Aorta (tissue), 5 donors: ENCODE data around the gene KLK2. TPM values are rescaled to one million over a fixed set of nuclear protein-coding genes. Genes with fewer than 3 reads are reported as not detected.
A peak's percentile ranks its signal among the peaks of the same experiment; 100 is the strongest.

ENCODE experiments used
- ATAC-seq: fragments of 200-7000 bp; cut with Tn5 transposase; one replicate; pipeline ENCODE4 v1.9.1; 2022; ENCODE audit warnings: moderate library complexity; ENCODE audit not compliant: low FRiP score
- DNase-seq, 2 donors: peaks; one replicate each; pipeline ENCODE4 v3.0.0-alpha.2; 2020
- H3K27ac ChIP-seq, 2 donors: one replicate each; pipeline ENCODE4 v1.5.1; 2013; ENCODE audit warnings: low read length in 2 of 2, mild to moderate bottlenecking in 2 of 2, moderate library complexity in 2 of 2, control low read depth in 1 of 2, inconsistent platforms in 1 of 2, low read depth in 1 of 2
- H3K27me3 ChIP-seq, 2 donors: one replicate each; pipeline ENCODE4 v1.6.1; 2013; ENCODE audit warnings: control low read depth in 1 of 2, low read length in 1 of 2, mild to moderate bottlenecking in 1 of 2, moderate library complexity in 1 of 2; ENCODE audit not compliant: insufficient read depth in 2 of 2, control insufficient read depth in 1 of 2
- H3K36me3 ChIP-seq, 2 donors: one replicate each; pipeline ENCODE4 v1.6.1; 2013; ENCODE audit warnings: control low read depth in 1 of 2, low read length in 1 of 2, mild to moderate bottlenecking in 1 of 2; ENCODE audit not compliant: insufficient read depth in 2 of 2, control insufficient read depth in 1 of 2
- H3K4me1 ChIP-seq, 2 donors: one replicate each; pipeline ENCODE4 v1.6.1; 2013; ENCODE audit warnings: low read length in 2 of 2, control low read depth in 1 of 2, mild to moderate bottlenecking in 1 of 2, moderate library complexity in 1 of 2; ENCODE audit not compliant: insufficient read depth in 2 of 2, control insufficient read depth in 1 of 2
- H3K4me3 ChIP-seq, 2 donors: one replicate each; pipeline ENCODE4 v1.5.1; 2013; ENCODE audit warnings: low read length in 2 of 2, control low read depth in 1 of 2, mild to moderate bottlenecking in 1 of 2
- H3K9me3 ChIP-seq: one replicate; pipeline ENCODE4 v1.6.1; 2013; ENCODE audit warnings: mild to moderate bottlenecking, low read length; ENCODE audit not compliant: control insufficient read depth
- WGBS, 2 donors: extraction: QIAGEN DNeasy Blood & Tissue Kit; methylation state at CpG; one replicate each; pipeline ENCODE4 v1.1.7; 2013; 5-methylcytosine and 5-hydroxymethylcytosine counted together
- intact Hi-C, 2 donors: fragments of 100-400 bp; cut with DNase I; formaldehyde crosslinking; loops; one replicate each; pipeline versions ENCODE4 v1.14.2 to v1.15.0; 2022
- polyA plus RNA-seq, 2 donors: library from polyadenylated mRNA; stranded (reverse); fragments of 200-250 nt; gene quantifications; one replicate each; pipeline ENCODE4 v1.2.3, GENCODE V29; 2013
- total RNA-seq, 2 donors: library from RNA; stranded (reverse); fragmentation: NEBNext Ultra II Directional; extraction: Animal tissue kit (Norgen Biotek cat#: 25700); gene quantifications; one replicate each; pipeline ENCODE4 v1.2.1, GENCODE V29; 2021
- donor health status: healthy with polysubstance abuse.
- donor health status: Bipolar disorder and iron deficiency.
- donor health status: DM: no; HTN: no; CAD: no.
- donor health status: DM: no; HTN: no; CAD: no.
- donor health status: DM: yes; HTN: yes; CAD: no.

Gene KLK2
- total and polyA plus RNA-seq, 4 donors, result not detected

DNA sequence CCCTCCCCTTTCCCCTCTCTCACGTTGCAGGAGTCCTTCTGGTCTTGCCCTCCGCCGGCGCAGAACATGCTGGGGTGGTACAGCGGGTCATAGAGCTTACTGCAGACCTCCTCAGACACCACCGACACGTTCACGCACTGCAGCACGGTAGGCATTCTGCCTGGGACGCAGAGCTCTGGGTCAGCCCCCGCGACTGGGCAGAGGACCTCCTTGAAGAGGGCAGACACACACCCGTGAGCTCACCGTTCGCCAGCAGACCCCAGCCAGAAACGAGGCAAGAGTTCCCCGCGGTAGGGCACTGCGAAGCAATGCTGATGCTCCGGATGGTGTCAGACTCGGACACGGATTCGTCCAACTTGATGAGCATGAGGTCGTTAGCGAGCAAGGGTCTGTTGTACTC lies 35.1 kb downstream of the KLK2 start:
- H3K9me3 ChIP-seq, result no peaks in the 10 kb centered on the region
- H3K27ac ChIP-seq, result no peak overlapping the region
- DNase-seq (no peak), ATAC-seq (peak; percentile 29)
- no peaks in the 10 kb centered on the region for H3K27me3 ChIP-seq
- H3K4me3 ChIP-seq, result no peak overlapping the region
- intact Hi-C loops, result no loop called here
- H3K36me3 ChIP-seq, result no peaks in the 10 kb centered on the region
- WGBS, 2 donors, result 58 to 61% methylated on average over 25 of the region's 25 CpGs
- no peaks in the 10 kb centered on the region for H3K4me1 ChIP-seq

DNA sequence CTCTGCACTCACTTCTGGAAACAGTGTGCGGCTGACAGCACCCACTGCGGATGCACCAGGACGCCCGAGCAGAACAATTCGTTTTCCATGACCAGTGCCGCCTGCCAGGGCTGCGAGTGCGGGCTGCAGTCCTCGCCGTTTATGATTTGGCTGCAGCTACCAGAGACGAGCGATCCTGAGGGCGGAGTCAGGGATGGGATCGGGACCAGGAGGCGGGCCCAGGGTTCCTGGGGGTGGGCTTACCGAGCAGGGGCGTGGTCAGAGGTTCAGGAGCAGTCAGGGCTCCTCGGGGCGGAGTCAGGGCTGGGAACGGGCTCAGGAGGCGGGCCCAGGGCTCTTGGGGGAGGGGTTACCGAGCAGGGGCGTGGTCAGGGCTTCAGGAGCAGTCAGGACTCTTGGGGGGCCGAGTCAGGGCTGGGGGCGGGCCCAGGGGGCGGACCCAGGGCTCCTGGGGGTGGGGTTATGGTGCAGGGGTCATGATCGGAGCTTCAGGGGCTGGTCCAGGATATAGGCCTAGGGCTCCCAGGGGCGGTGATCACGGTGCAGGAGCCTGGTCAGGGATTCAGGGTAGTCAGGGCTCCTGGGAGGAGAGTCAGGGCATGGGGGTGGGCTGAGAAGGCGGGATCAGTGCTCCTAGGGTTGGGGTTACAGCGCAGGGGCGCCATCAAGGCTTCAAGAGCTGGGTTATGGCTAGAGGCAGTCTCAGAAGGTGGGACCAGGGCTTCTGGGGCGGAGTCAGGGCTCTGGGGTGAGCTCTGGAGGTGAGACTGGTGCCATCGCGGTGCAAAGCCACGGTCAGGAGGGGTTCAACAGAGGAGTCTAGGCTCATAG lies 36.2 kb downstream of the KLK2 start:
- DNase-seq (peak in 1 of 2 donors; percentile 53), ATAC-seq (peak; percentile 62)
- Histone ChIP-seq H3K4me1 (no peaks in the 10 kb centered on the region), H3K27ac (no peak overlapping the region), H3K4me3 (no peak overlapping the region), H3K27me3 (no peaks in the 10 kb centered on the region), H3K9me3 (no peaks in the 10 kb centered on the region), H3K36me3 (no peaks in the 10 kb centered on the region)
- intact Hi-C loops, result no loop called here
- WGBS, 2 donors, result 2 to 3% methylated on average over 34 to 36 of the region's 36 CpGs

DNA sequence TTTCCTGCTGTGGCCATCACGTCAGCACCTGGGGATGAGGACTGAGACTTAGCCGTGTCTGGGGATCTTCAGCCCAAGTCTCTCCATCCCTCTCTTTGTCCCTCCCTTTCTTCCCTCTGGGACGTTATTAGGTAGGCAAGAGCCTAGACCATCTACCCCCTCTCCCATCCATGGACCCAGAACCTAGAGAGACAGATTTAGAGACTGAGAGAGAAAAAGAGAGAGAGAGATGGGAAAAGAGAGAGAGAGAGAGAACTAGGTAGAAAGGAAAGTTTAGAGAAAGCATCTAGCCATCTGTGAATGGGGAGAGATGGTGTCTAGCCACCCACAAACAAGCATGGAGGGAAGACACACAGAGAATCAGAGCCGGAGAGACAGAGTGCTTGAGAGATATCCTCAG lies 37.5 kb downstream of the KLK2 start:
- no peaks in the 10 kb centered on the region for H3K9me3 ChIP-seq
- intact Hi-C loops, result no loop called here
- H3K4me1 ChIP-seq, result no peaks in the 10 kb centered on the region
- H3K27me3 ChIP-seq, result no peaks in the 10 kb centered on the region
- ATAC-seq, result no peak
- H3K27ac ChIP-seq, result no peak overlapping the region
- no peak overlapping the region for H3K4me3 ChIP-seq
- no peak for DNase-seq
- H3K36me3 ChIP-seq, result no peaks in the 10 kb centered on the region
- 55 to 69% methylated on average over 4 of the region's 4 CpGs for WGBS, 2 donors

DNA sequence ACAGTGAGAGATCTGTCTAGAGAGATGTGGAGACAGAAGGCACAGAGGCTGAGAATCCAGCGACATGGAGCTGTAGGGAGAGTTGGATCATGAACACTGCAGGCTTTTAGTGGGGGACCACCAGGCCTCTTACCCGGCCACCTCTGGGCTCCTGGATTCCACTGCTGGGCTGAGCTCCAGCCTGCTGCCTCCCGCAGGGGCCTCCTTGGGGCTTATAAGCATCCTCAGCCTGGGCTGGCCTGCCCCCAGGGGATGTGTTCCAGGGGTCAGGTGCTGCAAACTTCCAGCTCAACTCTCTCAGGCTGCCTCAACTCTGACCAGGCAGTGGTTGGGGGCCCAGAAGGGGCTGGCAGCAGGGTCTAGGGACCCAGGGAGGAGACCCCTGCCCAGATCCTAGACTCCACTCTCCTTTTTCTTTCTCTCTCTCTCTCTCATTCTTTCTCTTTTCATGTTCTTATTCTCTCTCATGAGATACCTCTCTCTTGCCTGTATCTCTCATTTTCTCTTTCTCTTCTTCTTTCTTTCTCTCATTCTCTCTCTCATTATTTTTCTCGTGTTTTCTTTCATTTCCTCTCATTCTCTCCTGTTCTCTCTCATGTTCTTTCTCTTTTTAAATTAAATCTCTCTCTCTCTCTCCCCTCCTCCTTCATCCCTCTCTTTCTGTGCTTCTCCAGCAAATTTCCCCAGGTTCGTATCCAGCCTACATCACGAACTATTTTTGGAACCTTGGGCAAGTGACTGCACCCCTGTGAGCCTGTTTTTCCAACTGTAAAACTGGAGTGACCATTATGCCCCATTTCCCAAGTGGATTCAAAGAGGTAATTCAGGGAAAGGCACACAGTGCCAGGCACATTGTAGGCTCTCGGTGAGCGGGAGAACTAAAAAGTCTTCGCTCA lies 38.2 kb downstream of the KLK2 start, which contains the start of gene KLK4:
TSS of gene KLK4 (minus strand) at position 190 of the 896 bp plus-strand sequence. CDS start 657 bp downstream, outside the sequence.
- Histone ChIP-seq H3K27ac (no peak within 1 kb of the TSS), H3K27me3 (no peaks in the 10 kb centered on the region), H3K36me3 (no peaks in the 10 kb centered on the region), H3K4me1 (no peaks in the 10 kb centered on the region), H3K4me3 (no peak within 1 kb of the TSS), H3K9me3 (no peaks in the 10 kb centered on the region)
- intact Hi-C loops, result no loop called here
- DNase-seq, result no peak
- 44 to 52% methylated on average over 9 of the region's 9 CpGs for WGBS, 2 donors
- ATAC-seq, result no peak

DNA sequence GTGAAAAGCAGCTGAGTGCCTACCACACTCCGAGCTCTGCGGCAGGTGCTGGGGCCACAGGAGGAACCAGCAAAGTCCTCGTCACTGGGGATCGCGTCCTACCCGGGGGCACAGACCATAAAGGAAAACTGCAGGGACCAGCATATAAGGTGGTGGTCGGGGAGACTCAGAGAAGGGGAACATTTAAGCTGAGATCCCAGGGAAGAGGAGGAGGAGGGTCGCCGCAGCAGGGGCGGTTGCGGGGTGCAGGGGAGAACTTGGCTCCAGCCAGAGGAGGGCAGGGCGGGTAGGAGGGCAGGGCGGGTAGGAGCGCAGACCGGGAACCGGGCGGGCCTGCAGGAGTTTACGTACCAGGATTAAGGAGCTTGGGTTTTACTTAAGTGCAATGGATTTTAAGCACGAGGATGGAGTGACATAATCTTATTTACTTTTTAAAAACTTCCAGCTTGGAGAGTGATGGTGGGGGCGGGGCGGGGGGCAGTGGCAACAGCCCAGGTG lies 38.9 kb downstream of the KLK2 start:
- Histone ChIP-seq H3K27me3 (no peaks in the 10 kb centered on the region), H3K4me3 (no peak overlapping the region), H3K4me1 (no peaks in the 10 kb centered on the region), H3K27ac (no peak overlapping the region), H3K36me3 (no peaks in the 10 kb centered on the region), H3K9me3 (no peaks in the 10 kb centered on the region)
- intact Hi-C loops, result no loop called here
- no peak for DNase-seq
- 14 to 15% methylated on average over 21 of the region's 21 CpGs for WGBS, 2 donors
- ATAC-seq, result no peak

DNA sequence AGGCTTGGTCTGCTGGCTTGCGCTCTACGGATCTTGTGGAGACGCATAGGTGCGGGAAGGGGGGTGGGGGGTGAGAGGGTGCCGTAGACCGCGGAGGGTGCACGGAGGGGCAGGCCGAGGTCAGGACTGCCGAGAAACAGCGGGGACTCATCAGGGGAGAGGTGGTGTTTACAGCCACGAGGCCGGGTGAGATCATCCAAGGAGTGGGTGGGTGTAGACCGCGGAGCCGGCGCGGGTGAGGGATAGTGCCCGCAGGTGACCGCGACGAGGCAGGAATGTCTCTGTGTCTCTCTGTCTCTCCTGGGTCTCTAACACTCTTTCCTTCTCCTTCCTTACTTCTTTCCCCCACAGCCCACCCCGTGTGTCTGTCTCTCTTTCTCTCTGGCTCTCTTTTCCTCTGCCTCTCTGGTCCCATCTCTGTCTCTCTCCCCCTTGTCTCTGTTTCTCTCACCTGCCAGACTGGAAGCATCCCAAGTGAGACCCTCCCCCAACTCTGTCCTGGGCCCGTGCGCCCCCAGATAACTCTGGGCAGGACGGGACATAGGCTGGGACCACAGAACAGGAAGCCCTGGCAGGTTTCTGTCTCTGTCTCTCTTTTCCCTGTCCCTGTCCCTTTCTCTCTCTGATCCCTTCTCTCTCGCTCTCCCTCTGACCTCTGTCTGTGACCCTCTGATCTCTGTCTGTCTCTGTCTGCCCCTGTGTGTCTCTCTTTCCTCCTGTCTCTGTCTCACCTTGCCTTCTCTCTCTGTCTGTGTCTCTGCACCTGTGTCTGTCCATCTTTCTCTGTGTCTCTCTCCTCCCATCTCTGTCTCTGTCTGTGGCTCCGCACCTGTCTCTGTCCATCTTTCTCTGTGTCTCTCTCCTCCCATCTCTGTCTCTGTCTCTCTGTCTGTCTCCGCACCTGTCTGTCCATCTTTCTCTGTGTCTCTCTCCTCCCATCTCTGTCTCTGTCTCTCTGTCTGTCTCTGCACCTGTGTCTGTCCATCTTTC lies 39.8 kb downstream of the KLK2 start:
- Histone ChIP-seq H3K9me3 (no peaks in the 10 kb centered on the region), H3K36me3 (no peaks in the 10 kb centered on the region), H3K4me1 (no peaks in the 10 kb centered on the region), H3K4me3 (no peak overlapping the region), H3K27ac (no peak overlapping the region), H3K27me3 (no peaks in the 10 kb centered on the region)
- intact Hi-C loops, result no loop called here
- DNase-seq (no peak), ATAC-seq (no peak)
- 9% methylated on average over 29 of the region's 29 CpGs for WGBS, 2 donors

DNA sequence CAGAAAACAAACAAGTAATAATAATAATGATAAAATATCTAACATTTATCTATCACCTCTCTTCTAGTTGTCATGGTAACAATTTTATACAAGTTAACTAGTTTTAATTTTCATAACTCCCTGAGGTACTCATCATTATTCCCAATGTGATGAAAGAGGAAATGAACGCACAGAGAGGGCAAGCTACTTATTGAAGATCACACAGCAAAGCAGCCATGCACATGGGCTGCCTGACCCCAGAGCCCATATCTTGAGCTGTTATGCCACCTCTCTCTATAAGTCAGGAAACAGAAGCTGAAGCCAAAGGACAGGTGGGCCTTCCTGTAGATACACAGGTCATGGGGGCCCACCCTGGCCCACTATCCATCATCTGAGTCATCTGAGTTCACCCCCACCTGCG lies 42.8 kb downstream of the KLK2 start:
- no peaks in the 10 kb centered on the region for H3K27me3 ChIP-seq
- no peak overlapping the region for H3K4me3 ChIP-seq
- ATAC-seq (no peak), DNase-seq (no peak)
- WGBS, 2 donors, result 85 to 88% methylated on average over 2 of the region's 2 CpGs
- H3K4me1 ChIP-seq, result no peaks in the 10 kb centered on the region
- intact Hi-C loops, result no loop called here
- no peaks in the 10 kb centered on the region for H3K36me3 ChIP-seq
- peaks cover 2% of the 10 kb centered on the region for H3K9me3 ChIP-seq
- H3K27ac ChIP-seq, result no peak overlapping the region
